HG03097 (cell line): ENCODE measurements around the gene PDLIM5.
"Not testable (repeated sequence)": the region's sequence is repeated elsewhere in the genome, so short reads cannot be mapped to it uniquely, and the experiment has no call there.

Source experiments
- ATAC-seq: cut with Tn5 transposase; IDR thresholded peaks from one replicate; pipeline ENCODE4 v1.9.1; 2021; ENCODE audit not compliant: unreplicated experiment, low FRiP score

Gene PDLIM5

GRCh38 chr4:94459462-94460161 is 7.9 kb downstream of the PDLIM5 start:
- ATAC-seq = no peak

- ATAC-seq = no peak
These were observed 9.8 kb downstream of the PDLIM5 start for GRCh38 chr4:94461506-94461905.

GRCh38 chr4:94462572-94462971 is 10.8 kb downstream of the PDLIM5 start:
- ATAC-seq = no peak

GRCh38 chr4:94463771-94464170 is 12.0 kb downstream of the PDLIM5 start:
- ATAC-seq = no peak

GRCh38 chr4:94466371-94466770 is 14.6 kb downstream of the PDLIM5 start:
- ATAC-seq = no peak

GRCh38 chr4:94466923-94467322 is 15.2 kb downstream of the PDLIM5 start:
- no peak for ATAC-seq

- no peak for ATAC-seq
These were observed 16.5 kb downstream of the PDLIM5 start for GRCh38 chr4:94468093-94468769.

GRCh38 chr4:94469221-94469784 is 17.6 kb downstream of the PDLIM5 start:
- ATAC-seq = no peak

GRCh38 chr4:94470132-94470531 is 18.4 kb downstream of the PDLIM5 start:
- no peak for ATAC-seq

- not testable (repeated sequence) for ATAC-seq
These were observed 19.0 kb downstream of the PDLIM5 start for GRCh38 chr4:94470782-94471181.

GRCh38 chr4:94472056-94472826 is 20.5 kb downstream of the PDLIM5 start:
- no peak for ATAC-seq

GRCh38 chr4:94475050-94475449 is 23.3 kb downstream of the PDLIM5 start:
- no peak for ATAC-seq

- no peak for ATAC-seq
These were observed 24.1 kb downstream of the PDLIM5 start for GRCh38 chr4:94475794-94476193.

- ATAC-seq = no peak
These were observed 25.5 kb downstream of the PDLIM5 start for GRCh38 chr4:94477227-94477626.

GRCh38 chr4:94478805-94479204 is 27.1 kb downstream of the PDLIM5 start:
- ATAC-seq = not testable (repeated sequence)

- ATAC-seq = no peak
These were observed 27.8 kb downstream of the PDLIM5 start for GRCh38 chr4:94479358-94480141.

GRCh38 chr4:94480362-94480951 is 28.7 kb downstream of the PDLIM5 start:
- no peak for ATAC-seq

- no peak for ATAC-seq
These were observed 32.2 kb downstream of the PDLIM5 start for GRCh38 chr4:94483895-94484294.

GRCh38 chr4:94484818-94485217 is 33.1 kb downstream of the PDLIM5 start:
- ATAC-seq = no peak

GRCh38 chr4:94486372-94486801 is 34.6 kb downstream of the PDLIM5 start:
- no peak for ATAC-seq
